Activated CD8-positive, alpha-beta T cell treated with anti-CD3 and anti-CD28 coated beads for 36 hours (primary cell): ENCODE data around the gene USP35. TPM values are rescaled to one million over a fixed set of nuclear protein-coding genes. Genes with fewer than 3 reads are reported as not detected.

Source experiments
- ATAC-seq: fragments of 200-7000 bp; cut with Tn5 transposase; one replicate; pipeline ENCODE4 v1.10.0; 2021; ENCODE audit warnings: mild to moderate bottlenecking, moderate library complexity
- CTCF ChIA-PET: fragments of 350-600 bp; sonication (Branson Sonifier 250); formaldehyde crosslinking; loops from one replicate; lab custom pipeline; 2021; ENCODE audit warnings: antibody characterized with exemption; lab: Charles Lee
- POLR2A ChIA-PET: fragments of 350-600 bp; sonication (Branson Sonifier 250); formaldehyde crosslinking; loops from one replicate; lab custom pipeline; 2021; ENCODE audit warnings: antibody characterized with exemption; lab: Charles Lee
- DNase-seq: peaks from one replicate; pipeline ENCODE4 v3.0.0-alpha.2; 2020
- H3K27ac Mint-ChIP-seq: one replicate; pipeline ENCODE4 v1.8.0; 2021; ENCODE audit warnings: mild to moderate bottlenecking, mixed read lengths
- H3K27me3 Mint-ChIP-seq: one replicate; pipeline ENCODE4 v1.8.0; 2021; ENCODE audit warnings: mixed read lengths
- H3K36me3 Mint-ChIP-seq: one replicate; pipeline ENCODE4 v1.8.0; 2021; ENCODE audit warnings: low read depth, mixed read lengths
- H3K4me1 Mint-ChIP-seq: one replicate; pipeline ENCODE4 v1.8.0; 2021; ENCODE audit warnings: low read depth, mixed read lengths
- H3K4me3 Mint-ChIP-seq: one replicate; pipeline ENCODE4 v1.8.0; 2021; ENCODE audit warnings: mild to moderate bottlenecking, moderate library complexity, mixed read lengths
- H3K9me3 Mint-ChIP-seq: one replicate; pipeline ENCODE4 v1.8.0; 2021; ENCODE audit warnings: mixed read lengths
- intact Hi-C: fragments of 100-400 bp; cut with micrococcal nuclease; formaldehyde crosslinking; loops from one replicate; pipeline ENCODE4 v1.10.0; 2022
- total RNA-seq, 2 experiments: library from RNA; stranded (reverse); gene quantifications; one replicate each; pipeline ENCODE4 v1.2.3, GENCODE V29; 2021
- TF ChIP-seq, protein P1 (sequence below): fragments of 200-600 bp; IDR thresholded peaks from one replicate; pipeline ENCODE4 v1.8.0; 2022; ENCODE audit warnings: antibody characterized with exemption, mild to moderate bottlenecking

Gene USP35
- total RNA-seq, 2 experiments from 2014 or later: 6.8 to 7.7 TPM

DNA sequence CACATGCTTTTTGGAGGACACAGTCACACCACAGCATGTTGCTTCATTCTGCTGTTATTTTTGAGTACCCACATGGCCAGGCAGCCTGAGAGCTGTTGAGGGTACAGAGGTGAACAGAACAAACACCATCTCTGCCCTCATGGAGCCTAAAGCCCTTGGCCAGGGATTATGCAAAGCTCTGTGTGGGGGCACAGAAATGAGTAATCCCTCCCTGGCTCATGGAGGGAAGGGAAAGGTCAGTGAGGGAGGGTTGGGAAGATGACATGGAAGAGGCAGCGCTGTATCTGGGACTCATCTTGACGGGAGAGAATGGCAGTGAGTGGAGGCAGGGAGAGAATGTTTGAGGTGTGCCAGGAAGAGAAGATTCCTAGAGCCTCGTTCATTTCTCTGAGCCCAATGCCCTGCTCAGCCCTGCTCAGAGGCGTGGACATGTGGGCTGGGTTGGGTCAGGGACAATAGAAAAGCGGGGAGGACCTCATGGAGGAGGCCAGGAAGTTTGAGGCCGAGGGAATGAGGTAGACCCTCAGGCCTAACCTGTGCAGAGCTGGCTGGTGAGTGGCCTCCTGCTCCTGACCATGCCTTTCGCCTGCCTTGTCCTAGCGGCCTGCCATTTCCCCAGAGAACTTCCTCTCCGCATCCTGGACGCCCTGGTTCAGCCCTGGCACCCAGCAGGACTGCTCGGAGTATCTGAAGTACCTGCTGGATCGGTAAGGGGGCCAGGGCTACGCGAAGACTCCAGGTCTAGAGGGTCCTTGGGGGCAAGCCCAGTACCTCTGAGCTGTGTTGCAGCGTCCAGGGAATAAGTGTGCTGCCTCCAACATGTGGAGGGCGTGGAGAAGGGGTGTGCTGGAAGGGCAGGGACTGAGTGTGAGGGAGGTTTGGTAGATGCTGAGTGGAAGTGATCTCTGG, 19.8 kb downstream of the USP35 start:
- H3K4me3 Mint-ChIP-seq: no peak overlapping the region
- no peak overlapping the region for H3K27ac Mint-ChIP-seq
- no peaks in the 10 kb centered on the region for H3K27me3 Mint-ChIP-seq
- intact Hi-C loops: no loop called here
- ChIA-PET CTCF (no interaction called here), POLR2A (no interaction called here)
- H3K36me3 Mint-ChIP-seq: peaks cover 15% of the 10 kb centered on the region
- H3K4me1 Mint-ChIP-seq: peaks cover 7% of the 10 kb centered on the region
- TF ChIP-seq, protein P1, sequence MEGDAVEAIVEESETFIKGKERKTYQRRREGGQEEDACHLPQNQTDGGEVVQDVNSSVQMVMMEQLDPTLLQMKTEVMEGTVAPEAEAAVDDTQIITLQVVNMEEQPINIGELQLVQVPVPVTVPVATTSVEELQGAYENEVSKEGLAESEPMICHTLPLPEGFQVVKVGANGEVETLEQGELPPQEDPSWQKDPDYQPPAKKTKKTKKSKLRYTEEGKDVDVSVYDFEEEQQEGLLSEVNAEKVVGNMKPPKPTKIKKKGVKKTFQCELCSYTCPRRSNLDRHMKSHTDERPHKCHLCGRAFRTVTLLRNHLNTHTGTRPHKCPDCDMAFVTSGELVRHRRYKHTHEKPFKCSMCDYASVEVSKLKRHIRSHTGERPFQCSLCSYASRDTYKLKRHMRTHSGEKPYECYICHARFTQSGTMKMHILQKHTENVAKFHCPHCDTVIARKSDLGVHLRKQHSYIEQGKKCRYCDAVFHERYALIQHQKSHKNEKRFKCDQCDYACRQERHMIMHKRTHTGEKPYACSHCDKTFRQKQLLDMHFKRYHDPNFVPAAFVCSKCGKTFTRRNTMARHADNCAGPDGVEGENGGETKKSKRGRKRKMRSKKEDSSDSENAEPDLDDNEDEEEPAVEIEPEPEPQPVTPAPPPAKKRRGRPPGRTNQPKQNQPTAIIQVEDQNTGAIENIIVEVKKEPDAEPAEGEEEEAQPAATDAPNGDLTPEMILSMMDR: no peak
- ATAC-seq (no peak), DNase-seq (no peak)
- H3K9me3 Mint-ChIP-seq: no peaks in the 10 kb centered on the region

DNA sequence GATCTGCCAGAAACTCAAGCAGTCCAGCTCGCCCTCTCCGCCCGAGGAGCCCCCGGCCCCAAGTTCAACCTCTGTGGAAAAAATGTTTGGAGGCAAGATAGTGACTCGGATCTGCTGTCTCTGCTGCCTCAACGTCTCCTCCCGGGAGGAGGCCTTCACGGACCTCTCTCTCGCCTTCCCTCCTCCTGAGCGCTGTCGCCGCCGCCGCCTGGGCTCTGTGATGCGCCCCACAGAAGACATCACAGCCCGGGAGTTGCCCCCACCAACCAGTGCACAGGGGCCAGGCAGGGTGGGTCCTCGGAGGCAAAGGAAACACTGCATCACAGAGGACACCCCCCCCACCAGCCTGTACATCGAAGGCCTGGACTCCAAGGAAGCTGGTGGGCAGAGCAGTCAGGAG, 20.8 kb downstream of the USP35 start:
- TF ChIP-seq, protein P1: no peak
- CTCF ChIA-PET: no interaction called here
- Mint-ChIP-seq H3K4me1 (peaks cover 6% of the 10 kb centered on the region), H3K4me3 (no peak overlapping the region), H3K27ac (no peak overlapping the region), H3K27me3 (no peaks in the 10 kb centered on the region), H3K9me3 (no peaks in the 10 kb centered on the region), H3K36me3 (peaks cover 15% of the 10 kb centered on the region)
- no peak for ATAC-seq
- intact Hi-C loops: no loop called here
- no peak for DNase-seq
- POLR2A ChIA-PET: no interaction called here

DNA sequence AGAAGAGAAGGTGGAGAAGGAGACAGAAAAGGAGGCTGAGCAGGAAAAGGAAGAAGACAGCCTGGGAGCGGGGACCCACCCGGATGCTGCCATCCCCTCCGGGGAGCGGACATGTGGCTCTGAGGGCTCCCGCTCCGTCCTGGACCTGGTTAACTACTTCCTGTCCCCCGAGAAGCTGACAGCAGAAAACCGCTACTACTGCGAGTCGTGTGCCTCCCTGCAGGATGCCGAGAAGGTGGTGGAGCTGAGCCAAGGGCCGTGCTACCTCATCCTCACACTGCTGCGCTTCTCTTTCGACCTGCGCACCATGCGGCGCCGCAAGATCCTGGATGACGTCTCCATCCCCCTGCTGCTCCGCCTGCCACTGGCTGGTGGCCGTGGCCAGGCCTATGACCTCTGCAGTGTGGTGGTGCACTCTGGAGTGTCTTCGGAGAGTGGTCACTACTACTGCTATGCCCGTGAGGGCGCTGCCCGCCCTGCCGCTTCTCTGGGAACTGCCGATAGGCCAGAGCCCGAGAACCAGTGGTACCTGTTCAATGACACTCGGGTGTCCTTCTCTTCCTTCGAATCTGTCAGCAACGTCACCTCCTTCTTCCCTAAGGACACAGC, 21.4 kb downstream of the USP35 start:
- TF ChIP-seq, protein P1: no peak
- H3K4me1 Mint-ChIP-seq: peaks cover 3% of the 10 kb centered on the region

DNA sequence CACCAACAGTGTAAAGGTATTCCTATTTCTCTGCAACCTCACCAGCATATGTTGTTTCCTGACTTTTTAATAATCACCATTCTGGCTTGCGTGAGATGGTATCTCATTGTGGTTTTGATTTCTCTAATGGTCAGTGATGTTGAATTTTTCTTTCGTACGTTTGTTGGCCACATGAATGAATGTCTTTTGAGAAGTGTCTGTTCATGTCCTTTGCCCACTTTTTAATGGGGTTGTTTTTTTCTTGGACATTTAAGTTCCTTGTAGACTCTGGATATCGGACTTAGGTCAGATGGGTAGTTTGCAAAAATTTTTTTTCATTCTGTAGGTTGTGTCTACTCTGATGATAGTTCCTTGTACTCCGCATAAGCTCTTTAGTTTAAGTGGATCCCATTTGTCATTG, 22.8 kb downstream of the USP35 start:
- POLR2A ChIA-PET: interaction anchor here (0.5 kb wide), 1 partner anchor 16 kb away, joined by 4 read pairs; no protein-coding TSS in a partner anchor
- CTCF ChIA-PET: no interaction called here

More for the DNA sequence above, 21.4 kb downstream of the USP35 start:
- POLR2A ChIA-PET: no interaction called here
- CTCF ChIA-PET: no interaction called here
- Mint-ChIP-seq H3K9me3 (no peaks in the 10 kb centered on the region), H3K4me3 (no peak overlapping the region), H3K36me3 (peaks cover 17% of the 10 kb centered on the region), H3K27me3 (no peaks in the 10 kb centered on the region), H3K27ac (no peak overlapping the region)
- ATAC-seq: no peak
- intact Hi-C loops: no loop called here
- no peak for DNase-seq

More for the DNA sequence above, 22.8 kb downstream of the USP35 start:
- Mint-ChIP-seq H3K4me3 (no peak overlapping the region), H3K9me3 (no peaks in the 10 kb centered on the region), H3K4me1 (peaks cover 3% of the 10 kb centered on the region), H3K27me3 (no peaks in the 10 kb centered on the region), H3K36me3 (peaks cover 17% of the 10 kb centered on the region), H3K27ac (no peak overlapping the region)
- DNase-seq: no peak
- ATAC-seq: no peak
- intact Hi-C loops: no loop called here
- TF ChIP-seq, protein P1: no peak
